ENCODE results near the gene CC2D2A. TPM values are rescaled to one million over a fixed set of nuclear protein-coding genes. Genes with fewer than 3 reads are reported as not detected.

CC2D2A gene
- total and polyA plus RNA-seq, 10 of the 15 experiments (the other 5 are each of a cell fraction or from before 2014, with no cell fraction given): 0.04 to 1.1 (median 0.26) TPM

DNA sequence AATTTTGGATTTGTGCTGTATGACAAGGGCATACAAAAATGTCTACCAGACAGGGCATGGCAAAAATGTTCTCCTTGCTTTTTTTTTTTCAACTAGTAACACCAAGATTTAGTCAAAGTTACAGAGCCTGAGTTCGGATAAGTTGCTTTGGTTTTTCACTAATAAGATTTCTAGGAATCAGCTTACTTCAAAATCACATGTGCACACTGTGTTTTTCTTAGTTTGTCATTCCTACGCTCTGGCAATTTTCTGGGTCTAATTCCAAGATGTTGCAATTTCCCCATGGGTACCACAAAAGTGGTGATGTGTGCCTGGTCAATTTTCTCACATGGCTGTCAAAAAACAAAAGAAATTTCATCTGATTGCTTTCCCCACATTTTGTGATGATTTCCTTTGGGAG lies 35.6 kb upstream of the CC2D2A start (continued):
- TF ChIP-seq, protein P1, sequence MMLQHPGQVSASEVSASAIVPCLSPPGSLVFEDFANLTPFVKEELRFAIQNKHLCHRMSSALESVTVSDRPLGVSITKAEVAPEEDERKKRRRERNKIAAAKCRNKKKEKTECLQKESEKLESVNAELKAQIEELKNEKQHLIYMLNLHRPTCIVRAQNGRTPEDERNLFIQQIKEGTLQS (IDR thresholded peaks at IDR 0.05; ENCODE audit: borderline replicate concordance, extremely low read depth, low read depth, low read length): no peak
- TF ChIP-seq SMAD1 (IDR thresholded peaks at IDR 0.05; ENCODE audit: low read depth, partially characterized antibody) (no peak), ZNF274 (IDR thresholded peaks at IDR 0.05; ENCODE audit: insufficient read depth, insufficient read length) (no peak), NFIC (IDR thresholded peaks at IDR 0.05; ENCODE audit: low read depth, low read length) (no peak), TARDBP (IDR thresholded peaks at IDR 0.05; ENCODE audit: borderline replicate concordance) (no peak), EZH2 (IDR thresholded peaks at IDR 0.05; ENCODE audit: borderline replicate concordance, control insufficient read depth, low read depth, low read length) (no peak), SMAD5 (IDR thresholded peaks at IDR 0.05; ENCODE audit: low read depth) (no peak)
- TF ChIP-seq, protein P2, sequence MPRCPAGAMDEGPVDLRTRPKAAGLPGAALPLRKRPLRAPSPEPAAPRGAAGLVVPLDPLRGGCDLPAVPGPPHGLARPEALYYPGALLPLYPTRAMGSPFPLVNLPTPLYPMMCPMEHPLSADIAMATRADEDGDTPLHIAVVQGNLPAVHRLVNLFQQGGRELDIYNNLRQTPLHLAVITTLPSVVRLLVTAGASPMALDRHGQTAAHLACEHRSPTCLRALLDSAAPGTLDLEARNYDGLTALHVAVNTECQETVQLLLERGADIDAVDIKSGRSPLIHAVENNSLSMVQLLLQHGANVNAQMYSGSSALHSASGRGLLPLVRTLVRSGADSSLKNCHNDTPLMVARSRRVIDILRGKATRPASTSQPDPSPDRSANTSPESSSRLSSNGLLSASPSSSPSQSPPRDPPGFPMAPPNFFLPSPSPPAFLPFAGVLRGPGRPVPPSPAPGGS (IDR thresholded peaks at IDR 0.05; ENCODE audit: borderline replicate concordance, insufficient read depth, low read depth, low read length, poor library complexity, severe bottlenecking): no peak

DNA sequence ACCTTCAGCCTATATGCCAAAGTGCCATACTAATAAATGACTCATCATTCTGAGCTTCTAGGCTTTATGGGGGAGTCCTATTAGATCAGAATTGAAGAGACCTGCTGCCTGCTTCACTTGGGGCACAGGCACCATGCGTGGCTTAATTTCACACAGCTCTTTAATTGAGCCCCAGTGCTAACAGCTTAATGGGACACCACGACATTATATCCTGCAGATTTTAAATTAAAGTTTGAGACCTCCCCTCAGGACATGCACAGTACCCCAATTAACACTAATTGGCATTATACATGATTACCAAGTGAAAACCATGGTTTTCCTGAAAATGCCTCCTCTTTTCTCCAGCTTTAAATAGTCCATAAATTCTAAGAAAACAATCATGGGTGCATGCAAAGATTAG lies 35.0 kb upstream of the CC2D2A start:
- ChIA-PET CTCF (no interaction called here), RAD21 (ENCODE audit: unreplicated experiment) (no interaction called here), SMC1A (ENCODE audit: uncharacterized antibody, unreplicated experiment) (no interaction called here), POLR2A (no interaction called here)
- intact Hi-C loops (cut with micrococcal nuclease; ENCODE audit: unreplicated experiment): no loop called here
- 14% methylated on average over 2 of the region's 2 CpGs for WGBS (ENCODE audit: insufficient coverage, insufficient replicate concordance, low lambda C conversion rate, missing lambda C conversion rate)
- in situ Hi-C loops (cut with MboI): no loop called here
- Histone ChIP-seq H3K27ac (ENCODE audit: control insufficient read depth, insufficient read depth) (no peak overlapping the region), H3K79me2 (ENCODE audit: control insufficient read depth, insufficient read depth, low read length) (no peaks in the 10 kb centered on the region), H3K9ac (ENCODE audit: control insufficient read depth, insufficient read depth, low read length) (no peak overlapping the region), H3K4me2 (ENCODE audit: control insufficient read depth, insufficient read depth) (no peak overlapping the region), H3K4me3 (no peak overlapping the region), H3K9me3 (replicated peaks; ENCODE audit: control insufficient read depth, insufficient read depth, low read length) (no peaks in the 10 kb centered on the region), H3K36me3 (ENCODE audit: control insufficient read depth in 2 of 2, insufficient read depth in 2 of 2, low read length in 1 of 2) (no peaks in the 10 kb centered on the region), H3K27me3 (replicated peaks in 1 of 2; ENCODE audit: control insufficient read depth in 2 of 2, insufficient read depth in 2 of 2, low read length in 1 of 2) (no peaks in the 10 kb centered on the region), H2AFZ (ENCODE audit: control insufficient read depth, low read depth, low read length) (no peak overlapping the region), H3K4me1 (ENCODE audit: control insufficient read depth, insufficient read depth, low read length) (no peaks in the 10 kb centered on the region), H4K20me1 (ENCODE audit: control insufficient read depth, insufficient read depth) (no peaks in the 10 kb centered on the region)
- no peak for DNase-seq (ENCODE audit: low read depth, low spot score)
- no TSS peak for BruUV-seq (replicated peaks)
- no peak for FAIRE-seq
- ATAC-seq: no peak
- no peak for TF ChIP-seq ZNF622 (IDR thresholded peaks at IDR 0.05)
- TF ChIP-seq, protein P3, sequence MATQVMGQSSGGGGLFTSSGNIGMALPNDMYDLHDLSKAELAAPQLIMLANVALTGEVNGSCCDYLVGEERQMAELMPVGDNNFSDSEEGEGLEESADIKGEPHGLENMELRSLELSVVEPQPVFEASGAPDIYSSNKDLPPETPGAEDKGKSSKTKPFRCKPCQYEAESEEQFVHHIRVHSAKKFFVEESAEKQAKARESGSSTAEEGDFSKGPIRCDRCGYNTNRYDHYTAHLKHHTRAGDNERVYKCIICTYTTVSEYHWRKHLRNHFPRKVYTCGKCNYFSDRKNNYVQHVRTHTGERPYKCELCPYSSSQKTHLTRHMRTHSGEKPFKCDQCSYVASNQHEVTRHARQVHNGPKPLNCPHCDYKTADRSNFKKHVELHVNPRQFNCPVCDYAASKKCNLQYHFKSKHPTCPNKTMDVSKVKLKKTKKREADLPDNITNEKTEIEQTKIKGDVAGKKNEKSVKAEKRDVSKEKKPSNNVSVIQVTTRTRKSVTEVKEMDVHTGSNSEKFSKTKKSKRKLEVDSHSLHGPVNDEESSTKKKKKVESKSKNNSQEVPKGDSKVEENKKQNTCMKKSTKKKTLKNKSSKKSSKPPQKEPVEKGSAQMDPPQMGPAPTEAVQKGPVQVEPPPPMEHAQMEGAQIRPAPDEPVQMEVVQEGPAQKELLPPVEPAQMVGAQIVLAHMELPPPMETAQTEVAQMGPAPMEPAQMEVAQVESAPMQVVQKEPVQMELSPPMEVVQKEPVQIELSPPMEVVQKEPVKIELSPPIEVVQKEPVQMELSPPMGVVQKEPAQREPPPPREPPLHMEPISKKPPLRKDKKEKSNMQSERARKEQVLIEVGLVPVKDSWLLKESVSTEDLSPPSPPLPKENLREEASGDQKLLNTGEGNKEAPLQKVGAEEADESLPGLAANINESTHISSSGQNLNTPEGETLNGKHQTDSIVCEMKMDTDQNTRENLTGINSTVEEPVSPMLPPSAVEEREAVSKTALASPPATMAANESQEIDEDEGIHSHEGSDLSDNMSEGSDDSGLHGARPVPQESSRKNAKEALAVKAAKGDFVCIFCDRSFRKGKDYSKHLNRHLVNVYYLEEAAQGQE (IDR thresholded peaks at IDR 0.05; ENCODE audit: low read depth, low read length): no peak
- no peak for TF ChIP-seq IKZF2 (IDR thresholded peaks at IDR 0.05)
- TF ChIP-seq ZBED1 (IDR thresholded peaks at IDR 0.05; ENCODE audit: borderline replicate concordance): no peak
- TF ChIP-seq, protein P4, sequence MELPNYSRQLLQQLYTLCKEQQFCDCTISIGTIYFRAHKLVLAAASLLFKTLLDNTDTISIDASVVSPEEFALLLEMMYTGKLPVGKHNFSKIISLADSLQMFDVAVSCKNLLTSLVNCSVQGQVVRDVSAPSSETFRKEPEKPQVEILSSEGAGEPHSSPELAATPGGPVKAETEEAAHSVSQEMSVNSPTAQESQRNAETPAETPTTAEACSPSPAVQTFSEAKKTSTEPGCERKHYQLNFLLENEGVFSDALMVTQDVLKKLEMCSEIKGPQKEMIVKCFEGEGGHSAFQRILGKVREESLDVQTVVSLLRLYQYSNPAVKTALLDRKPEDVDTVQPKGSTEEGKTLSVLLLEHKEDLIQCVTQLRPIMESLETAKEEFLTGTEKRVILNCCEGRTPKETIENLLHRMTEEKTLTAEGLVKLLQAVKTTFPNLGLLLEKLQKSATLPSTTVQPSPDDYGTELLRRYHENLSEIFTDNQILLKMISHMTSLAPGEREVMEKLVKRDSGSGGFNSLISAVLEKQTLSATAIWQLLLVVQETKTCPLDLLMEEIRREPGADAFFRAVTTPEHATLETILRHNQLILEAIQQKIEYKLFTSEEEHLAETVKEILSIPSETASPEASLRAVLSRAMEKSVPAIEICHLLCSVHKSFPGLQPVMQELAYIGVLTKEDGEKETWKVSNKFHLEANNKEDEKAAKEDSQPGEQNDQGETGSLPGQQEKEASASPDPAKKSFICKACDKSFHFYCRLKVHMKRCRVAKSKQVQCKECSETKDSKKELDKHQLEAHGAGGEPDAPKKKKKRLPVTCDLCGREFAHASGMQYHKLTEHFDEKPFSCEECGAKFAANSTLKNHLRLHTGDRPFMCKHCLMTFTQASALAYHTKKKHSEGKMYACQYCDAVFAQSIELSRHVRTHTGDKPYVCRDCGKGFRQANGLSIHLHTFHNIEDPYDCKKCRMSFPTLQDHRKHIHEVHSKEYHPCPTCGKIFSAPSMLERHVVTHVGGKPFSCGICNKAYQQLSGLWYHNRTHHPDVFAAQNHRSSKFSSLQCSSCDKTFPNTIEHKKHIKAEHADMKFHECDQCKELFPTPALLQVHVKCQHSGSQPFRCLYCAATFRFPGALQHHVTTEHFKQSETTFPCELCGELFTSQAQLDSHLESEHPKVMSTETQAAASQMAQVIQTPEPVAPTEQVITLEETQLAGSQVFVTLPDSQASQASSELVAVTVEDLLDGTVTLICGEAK (IDR thresholded peaks at IDR 0.05; ENCODE audit: borderline replicate concordance): no peak
- no peak for TF ChIP-seq NFYB (IDR thresholded peaks at IDR 0.05; ENCODE audit: insufficient read depth, low read depth, low read length)
- no peak for TF ChIP-seq RUNX3 (IDR thresholded peaks at IDR 0.05; ENCODE audit: low read length)

Measured in GM12878 (cell line).